Keratinocyte (primary cell): Measurements from ENCODE around the gene RNF149. TPM values are rescaled to one million over a fixed set of nuclear protein-coding genes. Genes with fewer than 3 reads are reported as not detected.

Experiments
- DNase-seq: peaks from one replicate; pipeline ENCODE4 v3.0.0-alpha.2; 2011; ENCODE audit warnings: low read depth, missing footprints, low spot score
- FAIRE-seq: peaks from 2 replicates; lab custom pipeline; 2011; peaks lifted over from hg19 to GRCh38; lab: Jason Lieb, UNC
- H2AFZ ChIP-seq: 2 replicates; pipeline ENCODE4 v1.6.0; 2012; ENCODE audit warnings: low read length, control low read depth, inconsistent platforms; ENCODE audit not compliant: control insufficient read depth
- H3K27ac ChIP-seq: 2 replicates; pipeline ENCODE4 v1.5.1; 2011; ENCODE audit warnings: low read length; ENCODE audit not compliant: control insufficient read depth, insufficient read depth
- H3K27me3 ChIP-seq: 3 replicates; pipeline ENCODE4 v1.6.0; 2011; ENCODE audit warnings: low read length; ENCODE audit not compliant: control insufficient read depth, insufficient read depth; ENCODE audit errors: extremely low read depth
- H3K36me3 ChIP-seq, 2 experiments: 2 replicates in 1 of 2; 3 replicates in 1 of 2; pipeline ENCODE4 v1.5.1; 2011; ENCODE audit warnings: low read length in 2 of 2, mild to moderate bottlenecking in 1 of 2; ENCODE audit not compliant: control insufficient read depth in 2 of 2, insufficient read depth in 2 of 2; ENCODE audit errors: extremely low read depth in 1 of 2
- H3K4me1 ChIP-seq: 3 replicates; pipeline ENCODE4 v1.5.1; 2011; ENCODE audit warnings: low read length; ENCODE audit not compliant: control insufficient read depth, insufficient read depth; ENCODE audit errors: extremely low read depth
- H3K4me2 ChIP-seq: 3 replicates; pipeline ENCODE4 v1.6.0; 2011; ENCODE audit warnings: low read depth, low read length; ENCODE audit not compliant: control insufficient read depth, insufficient read depth; ENCODE audit errors: extremely low read depth
- H3K4me3 ChIP-seq, 3 experiments: fragments of 200-600 bp in 1 of 3; sonication (generic) in 1 of 3; 2 replicates in 2 of 3; 3 replicates in 1 of 3; pipeline ENCODE4 v1.5.1; 2011 to 2016; ENCODE audit warnings: low read length in 3 of 3, mild to moderate bottlenecking in 3 of 3, control low read depth in 2 of 3, inconsistent platforms in 1 of 3, low read depth in 1 of 3, mixed read lengths in 1 of 3, mixed run types in 1 of 3, moderate library complexity in 1 of 3; ENCODE audit not compliant: control insufficient read depth in 2 of 3, insufficient read depth in 2 of 3; ENCODE audit errors: extremely low read depth in 1 of 3
- H3K79me2 ChIP-seq: 2 replicates; pipeline ENCODE4 v1.6.0; 2012; ENCODE audit warnings: low read length; ENCODE audit not compliant: control insufficient read depth, insufficient read depth
- H3K9ac ChIP-seq: 3 replicates; pipeline ENCODE4 v1.6.0; 2011; ENCODE audit warnings: low read length; ENCODE audit not compliant: control insufficient read depth, insufficient read depth; ENCODE audit errors: extremely low read depth
- H3K9me1 ChIP-seq: 3 replicates; pipeline ENCODE4 v1.6.0; 2011; ENCODE audit warnings: low read length; ENCODE audit not compliant: control insufficient read depth, insufficient read depth; ENCODE audit errors: extremely low read depth
- H3K9me3 ChIP-seq: 2 replicates; pipeline ENCODE4 v1.5.1; 2012; ENCODE audit warnings: low read depth, low read length; ENCODE audit not compliant: control insufficient read depth
- H4K20me1 ChIP-seq: 3 replicates; pipeline ENCODE4 v1.6.0; 2011; ENCODE audit warnings: low read length; ENCODE audit not compliant: control insufficient read depth, insufficient read depth; ENCODE audit errors: extremely low read depth
- EZH2 ChIP-seq: IDR thresholded peaks from one replicate; pipeline ENCODE4 v1.6.1; 2012; ENCODE audit warnings: inconsistent platforms, mild to moderate bottlenecking, low read length, moderate library complexity
- dilution Hi-C: fragments of 300-500 bp; cut with MboI; formaldehyde crosslinking; loops from one replicate; pipeline ENCODE4 v1.7.0; 2020; ENCODE audit warnings: low sequenced_read_pairs; ENCODE audit not compliant: extremely low pct_ligation_motif_present
- polyA plus RNA-seq, 5 experiments: library from polyadenylated mRNA; depleted of rRNA in 3 of 5; stranded (reverse) in 3 of 5; stranded (forward) in 1 of 5; unstranded in 1 of 5; fragments of >200 nt; gene quantifications; 1 replicate in 1 of 5; 2 replicates in 3 of 5; 3 replicates in 1 of 5; pipeline versions ENCODE4 v1.2.1 to v1.2.3, GENCODE V29; 2011 to 2012; ENCODE audit warnings: missing spikeins in 2 of 5, low read depth in 1 of 5, low replicate concordance in 1 of 5
- TF ChIP-seq, protein P1 (sequence below), 3 experiments: IDR thresholded peaks in 1 of 3; conservative IDR thresholded peaks in 1 of 3; optimal IDR thresholded peaks in 1 of 3; 2 replicates in 2 of 3; 3 replicates in 1 of 3; pipeline versions ENCODE3 to v1.5.1; 2011; ENCODE audit warnings: low read length in 3 of 3, mild to moderate bottlenecking in 3 of 3, moderate library complexity in 2 of 3, control low read depth in 1 of 3, inconsistent platforms in 1 of 3; ENCODE audit not compliant: insufficient read depth in 2 of 3; ENCODE audit errors: extremely low read depth in 1 of 3

The RNF149 gene
- polyA plus RNA-seq, 1 donor (not counting 4 experiments of a cell fraction or from before 2014, with no cell fraction given), result 68.0 TPM

GRCh38 chr2:101291973-101292372 is 16.5 kb downstream of the RNF149 start:
- FAIRE-seq (no peak), DNase-seq (no peak)
- no peak overlapping the region for H3K4me2 ChIP-seq
- no peak for TF ChIP-seq EZH2
- TF ChIP-seq, protein P1, sequence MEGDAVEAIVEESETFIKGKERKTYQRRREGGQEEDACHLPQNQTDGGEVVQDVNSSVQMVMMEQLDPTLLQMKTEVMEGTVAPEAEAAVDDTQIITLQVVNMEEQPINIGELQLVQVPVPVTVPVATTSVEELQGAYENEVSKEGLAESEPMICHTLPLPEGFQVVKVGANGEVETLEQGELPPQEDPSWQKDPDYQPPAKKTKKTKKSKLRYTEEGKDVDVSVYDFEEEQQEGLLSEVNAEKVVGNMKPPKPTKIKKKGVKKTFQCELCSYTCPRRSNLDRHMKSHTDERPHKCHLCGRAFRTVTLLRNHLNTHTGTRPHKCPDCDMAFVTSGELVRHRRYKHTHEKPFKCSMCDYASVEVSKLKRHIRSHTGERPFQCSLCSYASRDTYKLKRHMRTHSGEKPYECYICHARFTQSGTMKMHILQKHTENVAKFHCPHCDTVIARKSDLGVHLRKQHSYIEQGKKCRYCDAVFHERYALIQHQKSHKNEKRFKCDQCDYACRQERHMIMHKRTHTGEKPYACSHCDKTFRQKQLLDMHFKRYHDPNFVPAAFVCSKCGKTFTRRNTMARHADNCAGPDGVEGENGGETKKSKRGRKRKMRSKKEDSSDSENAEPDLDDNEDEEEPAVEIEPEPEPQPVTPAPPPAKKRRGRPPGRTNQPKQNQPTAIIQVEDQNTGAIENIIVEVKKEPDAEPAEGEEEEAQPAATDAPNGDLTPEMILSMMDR (optimal IDR thresholded peaks at IDR 0.05 in 1 of 3, IDR thresholded peaks at IDR 0.05 in 1 of 3, conservative IDR thresholded peaks at IDR 0.05 in 1 of 3; ENCODE audit: extremely low read depth in 1 of 3, insufficient read depth in 2 of 3, low read length in 3 of 3), result no peak
- H3K36me3 ChIP-seq, result peaks cover 11 to 21% of the 10 kb centered on the region in 2 experiments
- H3K27me3 ChIP-seq, result no peaks in the 10 kb centered on the region
- H3K9me1 ChIP-seq, result no peaks in the 10 kb centered on the region
- no peak overlapping the region for H3K9ac ChIP-seq
- H4K20me1 ChIP-seq, result peaks cover 4% of the 10 kb centered on the region
- H3K79me2 ChIP-seq, result peaks cover 55% of the 10 kb centered on the region
- H3K4me3 ChIP-seq, result no peak overlapping the region
- no peaks in the 10 kb centered on the region for H3K9me3 ChIP-seq
- H2AFZ ChIP-seq, result no peak overlapping the region
- dilution Hi-C loops, result no loop called here
- H3K4me1 ChIP-seq, result no peaks in the 10 kb centered on the region
- no peak overlapping the region for H3K27ac ChIP-seq

DNA sequence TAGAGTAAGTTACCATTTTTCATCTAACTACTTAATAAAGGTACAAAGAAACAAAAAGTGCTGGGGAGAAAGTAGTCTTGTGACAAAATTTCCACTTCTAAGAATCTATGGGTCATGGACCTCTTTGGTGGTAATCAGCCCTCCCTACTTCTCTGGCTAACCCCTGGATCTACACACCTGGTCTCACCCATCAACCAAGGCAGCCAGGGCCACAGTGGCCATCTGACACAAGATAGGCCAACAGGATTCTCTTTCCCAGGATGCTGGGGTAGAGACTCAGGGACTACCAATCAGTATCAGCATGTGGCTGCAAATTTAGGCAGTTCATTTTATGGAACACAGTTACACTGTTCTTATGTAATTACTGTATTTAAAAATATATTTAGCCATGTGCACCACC is 17.8 kb downstream of the RNF149 start:
- peaks cover 44% of the 10 kb centered on the region for H3K79me2 ChIP-seq
- H3K4me2 ChIP-seq, result no peak overlapping the region
- dilution Hi-C loops, result no loop called here
- no peak for DNase-seq
- no peak for FAIRE-seq
- H3K9me1 ChIP-seq, result no peaks in the 10 kb centered on the region
- no peaks in the 10 kb centered on the region for H3K27me3 ChIP-seq
- no peak overlapping the region for H3K4me3 ChIP-seq
- no peak for TF ChIP-seq EZH2
- TF ChIP-seq, protein P1 (optimal IDR thresholded peaks at IDR 0.05 in 1 of 3, IDR thresholded peaks at IDR 0.05 in 1 of 3, conservative IDR thresholded peaks at IDR 0.05 in 1 of 3; ENCODE audit: extremely low read depth in 1 of 3, insufficient read depth in 2 of 3, low read length in 3 of 3), result no peak
- peaks cover 4% of the 10 kb centered on the region for H4K20me1 ChIP-seq
- H3K27ac ChIP-seq, result no peak overlapping the region
- H3K9me3 ChIP-seq, result no peaks in the 10 kb centered on the region
- H3K4me1 ChIP-seq, result no peaks in the 10 kb centered on the region
- peaks cover 14 to 26% of the 10 kb centered on the region in 2 experiments for H3K36me3 ChIP-seq
- H3K9ac ChIP-seq, result no peak overlapping the region
- no peak overlapping the region for H2AFZ ChIP-seq
